Right cardiac atrium (tissue), 5 donors: ENCODE results near the gene NBPF4. TPM values are rescaled to one million over a fixed set of nuclear protein-coding genes. Genes with fewer than 3 reads are reported as not detected.
"Not testable (repeated sequence)": the region's sequence is repeated elsewhere in the genome, so short reads cannot be mapped to it uniquely, and the experiment has no call there.

Source experiments
- ATAC-seq, 2 donors: fragments of 200-7000 bp; cut with Tn5 transposase; one replicate each; pipeline versions ENCODE4 v1.8.0 to v1.9.1; 2020; ENCODE audit warnings: moderate library complexity in 2 of 2, mild to moderate bottlenecking in 1 of 2
- DNase-seq, 3 donors: peaks; one replicate each; pipeline ENCODE4 v3.0.0-alpha.2; 2020
- H3K27ac ChIP-seq: one replicate; pipeline ENCODE4 v1.5.1; 2013; ENCODE audit warnings: mild to moderate bottlenecking, low read length, control low read depth, moderate library complexity
- H3K27me3 ChIP-seq: one replicate; pipeline ENCODE4 v1.6.1; 2013; ENCODE audit not compliant: control insufficient read depth, insufficient read depth
- H3K4me1 ChIP-seq: one replicate; pipeline ENCODE4 v1.6.1; 2013; ENCODE audit warnings: low read length; ENCODE audit not compliant: control insufficient read depth, insufficient read depth
- H3K4me3 ChIP-seq: one replicate; pipeline ENCODE4 v1.5.1; 2013; ENCODE audit warnings: low read length, control low read depth
- H3K9me3 ChIP-seq: one replicate; pipeline ENCODE4 v1.6.1; 2013; ENCODE audit warnings: low read length; ENCODE audit not compliant: control insufficient read depth
- WGBS: extraction: QIAGEN DNeasy Blood & Tissue Kit; methylation state at CpG from one replicate; pipeline ENCODE4 v1.1.7; 2013; 5-methylcytosine and 5-hydroxymethylcytosine counted together
- intact Hi-C, 4 donors: fragments of 100-400 bp; cut with DNase I; formaldehyde crosslinking; loops; one replicate each; pipeline versions ENCODE4 v1.11.0 to v1.14.0; 2022 to 2023
- polyA plus RNA-seq: library from polyadenylated mRNA; stranded (reverse); fragments of 200-250 nt; gene quantifications from one replicate; pipeline ENCODE4 v1.2.3, GENCODE V29; 2013
- total RNA-seq, 4 donors: library from RNA; stranded (reverse); fragmentation: NEBNext Ultra II Directional; extraction: Animal tissue kit (Norgen Biotek cat#: 25700); gene quantifications; one replicate each; pipeline ENCODE4 v1.2.1, GENCODE V29; 2021
- donor health status: healthy with polysubstance abuse.
- donor health status: DM: no; HTN: yes; CAD: no.
- donor health status: DM: no; HTN: no; CAD: no.
- donor health status: DM: no; HTN: yes; CAD: no; lungs with severe emphysema.
- donor health status: DM: yes; HTN: yes; CAD: no.

Gene NBPF4
- total and polyA plus RNA-seq, 5 donors: not detected

GRCh38 chr1:108209456-108210108, 34.3 kb downstream of the NBPF4 start:
- H3K9me3 ChIP-seq: no peaks in the 10 kb centered on the region
- intact Hi-C loops: no loop called here
- DNase-seq (no peak), ATAC-seq (no peak)
- no peaks in the 10 kb centered on the region for H3K4me1 ChIP-seq
- 76% methylated on average over 11 of the region's 11 CpGs for WGBS
- H3K27ac ChIP-seq: no peak overlapping the region
- no peaks in the 10 kb centered on the region for H3K27me3 ChIP-seq
- no peak overlapping the region for H3K4me3 ChIP-seq

DNA sequence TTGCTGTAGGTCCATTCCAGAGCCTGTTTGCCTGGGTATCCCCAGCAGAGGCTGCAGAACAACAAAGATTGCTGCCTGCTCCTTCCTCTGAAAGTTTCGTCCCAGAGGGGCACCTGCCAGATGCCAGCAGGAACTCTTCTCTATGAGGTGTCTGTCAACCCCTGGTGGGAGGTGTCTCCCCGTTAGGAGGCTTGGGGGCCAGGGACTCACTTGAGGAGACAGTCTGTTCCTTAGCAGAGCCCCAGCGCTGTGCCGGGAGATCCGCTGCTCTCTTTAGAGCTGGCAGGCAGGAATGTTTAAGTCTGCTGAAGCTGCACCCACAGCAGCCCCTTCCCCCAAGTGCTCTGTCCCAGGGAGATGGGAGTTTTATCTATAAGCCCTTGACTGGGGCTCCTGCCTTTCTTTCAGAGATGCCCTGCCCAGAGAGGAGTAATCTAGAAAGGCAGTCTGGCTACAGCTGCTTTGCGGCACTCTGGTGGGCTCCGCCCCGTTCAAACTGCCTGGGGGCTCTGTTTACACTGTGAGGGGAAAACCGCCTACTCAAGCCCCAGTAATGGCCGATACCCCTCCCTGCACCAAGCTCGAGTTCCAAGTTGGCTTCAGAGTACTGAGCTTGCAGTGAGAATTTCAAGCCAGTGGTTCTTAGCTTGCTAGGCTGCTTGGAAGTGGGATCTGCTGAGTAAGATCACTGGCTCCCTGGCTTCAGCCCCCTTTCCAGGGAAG, 35.0 kb downstream of the NBPF4 start:
- Histone ChIP-seq H3K9me3 (no peaks in the 10 kb centered on the region), H3K27me3 (no peaks in the 10 kb centered on the region), H3K4me1 (no peaks in the 10 kb centered on the region), H3K27ac (no peak overlapping the region), H3K4me3 (no peak overlapping the region)
- intact Hi-C loops: no loop called here
- no peak for ATAC-seq
- 56% methylated on average over 11 of the region's 11 CpGs for WGBS
- no peak for DNase-seq

DNA sequence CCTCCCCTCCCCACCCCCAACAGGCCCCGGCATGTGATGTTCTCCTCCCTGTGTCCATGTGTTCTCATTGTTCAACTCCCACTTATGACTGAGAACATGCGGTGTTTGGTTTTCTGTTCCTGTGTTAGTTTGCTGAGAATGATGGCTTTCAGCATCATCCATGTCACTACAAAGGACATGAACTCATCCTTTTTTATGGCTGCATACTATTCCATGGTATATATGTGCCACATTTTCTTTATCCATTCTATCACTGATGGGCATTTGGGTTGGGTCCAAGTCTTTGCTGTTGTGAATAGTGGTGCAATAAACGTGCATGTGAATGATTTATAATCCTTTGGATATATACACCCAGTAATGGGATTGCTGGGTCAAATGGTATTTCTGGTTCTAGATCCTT, 40.3 kb downstream of the NBPF4 start:
- ATAC-seq, intact Hi-C loops, H3K4me1 ChIP-seq: not testable (repeated sequence)

GRCh38 chr1:108201687-108202086, 42.2 kb downstream of the NBPF4 start:
- 83% methylated on average over 5 of the region's 5 CpGs for WGBS
- DNase-seq (no peak), ATAC-seq (no peak)
- H3K9me3 ChIP-seq: no peaks in the 10 kb centered on the region
- intact Hi-C loops: no loop called here
- no peak overlapping the region for H3K4me3 ChIP-seq
- no peak overlapping the region for H3K27ac ChIP-seq
- H3K4me1 ChIP-seq: peaks cover 4% of the 10 kb centered on the region
- no peaks in the 10 kb centered on the region for H3K27me3 ChIP-seq

More for the DNA sequence above, 40.3 kb downstream of the NBPF4 start:
- H3K27me3 ChIP-seq, H3K4me3 ChIP-seq, DNase-seq, H3K27ac ChIP-seq, H3K9me3 ChIP-seq: not testable (repeated sequence)
- 90% methylated on average over 3 of the region's 3 CpGs for WGBS

GRCh38 chr1:108200687-108201051, 43.2 kb downstream of the NBPF4 start:
- H3K9me3 ChIP-seq: no peaks in the 10 kb centered on the region
- H3K4me1 ChIP-seq: peaks cover 4% of the 10 kb centered on the region
- ATAC-seq (peak; percentile 58 to 59), DNase-seq (no peak)
- intact Hi-C loops: no loop called here
- peak overlapping the region; percentile 91 for H3K27ac ChIP-seq
- 3% methylated on average over 10 of the region's 10 CpGs for WGBS
- H3K27me3 ChIP-seq: no peaks in the 10 kb centered on the region
- H3K4me3 ChIP-seq: peak overlapping the region; percentile 61

DNA sequence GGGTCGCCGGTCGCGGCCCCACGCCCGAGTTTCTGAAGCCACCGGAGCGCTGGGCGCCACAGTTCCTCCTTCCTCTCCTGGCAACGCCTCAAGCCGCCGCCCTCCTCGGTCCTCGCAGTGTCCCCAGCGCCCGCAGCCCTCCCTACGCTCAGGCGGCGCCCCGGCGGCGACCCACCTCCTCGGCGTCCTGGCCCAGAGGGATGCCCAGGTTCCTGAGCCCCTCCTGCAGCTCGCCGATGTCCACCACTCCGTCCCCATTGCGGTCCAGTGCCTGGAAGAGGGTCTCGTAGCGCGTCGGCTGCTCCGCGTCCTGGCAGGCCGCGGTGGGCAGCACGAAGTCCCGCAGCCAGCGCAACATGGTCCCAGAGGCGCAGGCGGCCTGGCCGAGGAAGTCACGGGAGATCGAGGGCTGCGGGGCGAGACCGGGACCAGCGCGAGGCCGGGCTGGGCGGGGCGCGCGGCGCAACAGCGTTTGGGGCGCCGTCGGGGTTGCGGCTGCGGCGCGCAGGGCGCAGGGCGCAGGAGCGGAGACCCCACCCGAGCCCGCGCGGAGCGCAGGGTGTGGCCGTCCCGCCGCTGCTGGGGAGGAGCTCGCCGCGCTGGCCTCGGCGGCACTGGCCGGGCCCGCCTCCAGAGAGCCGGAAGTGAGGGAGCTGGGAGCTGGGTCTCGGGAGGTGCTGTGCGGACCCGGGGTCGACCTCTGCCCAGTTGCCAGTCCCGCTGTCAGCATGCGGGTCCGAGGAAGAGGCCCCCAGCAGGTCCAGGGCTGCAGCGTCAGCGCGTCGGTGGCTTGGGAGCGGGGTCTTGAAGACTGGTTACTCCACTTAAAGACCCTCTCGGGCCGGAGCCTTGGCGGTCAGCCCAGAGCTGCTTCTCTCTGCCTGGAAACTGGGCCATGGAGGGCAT, 43.8 kb downstream of the NBPF4 start, which contains the start of gene SLC25A24:
TSS of gene SLC25A24 (minus strand) at position 563 of the 906 bp plus-strand sequence. CDS start at position 358, 205 bp downstream.
- Histone ChIP-seq H3K4me1 (peaks cover 4% of the 10 kb centered on the region), H3K9me3 (no peaks in the 10 kb centered on the region), H3K27ac (peak within 1 kb of the TSS; percentile 91), H3K4me3 (peak within 1 kb of the TSS; percentile 61), H3K27me3 (no peaks in the 10 kb centered on the region)
- ATAC-seq: peak; percentile 98 to 99
- intact Hi-C loops: no loop called here
- peak; percentile 86 to 96 (median 95) for DNase-seq
- WGBS: under 1% methylated on average over 97 of the region's 97 CpGs

- H3K27ac ChIP-seq: peak overlapping the region; percentile 77
- ATAC-seq (peak; percentile 45 to 60), DNase-seq (no peak)
- no peaks in the 10 kb centered on the region for H3K27me3 ChIP-seq
- 4% methylated on average over 9 of the region's 9 CpGs for WGBS
- intact Hi-C loops: no loop called here
- H3K4me1 ChIP-seq: peaks cover 4% of the 10 kb centered on the region
- H3K9me3 ChIP-seq: no peaks in the 10 kb centered on the region
- H3K4me3 ChIP-seq: peak overlapping the region; percentile 61
These were observed 44.6 kb downstream of the NBPF4 start for GRCh38 chr1:108199201-108199691.

- intact Hi-C loops: no loop called here
- Histone ChIP-seq H3K27ac (no peak overlapping the region), H3K4me3 (no peak overlapping the region), H3K9me3 (no peaks in the 10 kb centered on the region), H3K4me1 (peaks cover 10% of the 10 kb centered on the region), H3K27me3 (no peaks in the 10 kb centered on the region)
- WGBS: 78% methylated on average over 1 of the region's 1 CpG
- ATAC-seq (peak in 1 of 2 donors; percentile 33), DNase-seq (no peak)
These were observed 49.8 kb downstream of the NBPF4 start for GRCh38 chr1:108194051-108194450.

GRCh38 chr1:108193333-108193732, 50.5 kb downstream of the NBPF4 start:
- no peak overlapping the region for H3K27ac ChIP-seq
- no peaks in the 10 kb centered on the region for H3K27me3 ChIP-seq
- H3K4me1 ChIP-seq: peaks cover 10% of the 10 kb centered on the region
- H3K4me3 ChIP-seq: no peak overlapping the region
- DNase-seq (no peak), ATAC-seq (no peak)
- intact Hi-C loops: no loop called here
- WGBS: 99% methylated on average over 1 of the region's 1 CpG
- no peaks in the 10 kb centered on the region for H3K9me3 ChIP-seq

- intact Hi-C loops: no loop called here
- WGBS: 99% methylated on average over 28 of the region's 28 CpGs
- peak in 1 of 2 donors; percentile 40 for ATAC-seq
- Histone ChIP-seq H3K4me1 (peaks cover 6% of the 10 kb centered on the region), H3K4me3 (no peak overlapping the region), H3K27ac (no peak overlapping the region), H3K9me3 (no peaks in the 10 kb centered on the region), H3K27me3 (no peaks in the 10 kb centered on the region)
- DNase-seq: no peak
These were observed 51.3 kb downstream of the NBPF4 start for GRCh38 chr1:108192581-108192980.
